GM19351 (cell line): ENCODE measurements around the gene LAMB4.

ENCODE experiments used
- ATAC-seq: cut with Tn5 transposase; IDR thresholded peaks from one replicate; pipeline ENCODE4 v1.9.1; 2021; ENCODE audit warnings: mild to moderate bottlenecking, moderate library complexity; ENCODE audit not compliant: unreplicated experiment

The LAMB4 gene

GRCh38 chr7:107999779-108000560 lies 130.2 kb downstream of the LAMB4 start:
- no peak for ATAC-seq

GRCh38 chr7:107998660-107999480 lies 131.3 kb downstream of the LAMB4 start:
- no peak for ATAC-seq

GRCh38 chr7:107998150-107998549 lies 132.0 kb downstream of the LAMB4 start:
- no peak for ATAC-seq

GRCh38 chr7:107996072-107996882 lies 133.9 kb downstream of the LAMB4 start:
- ATAC-seq = no peak

- no peak for ATAC-seq
These were observed 134.7 kb downstream of the LAMB4 start for GRCh38 chr7:107995184-107996071.

- no peak for ATAC-seq
These were observed 135.6 kb downstream of the LAMB4 start for GRCh38 chr7:107994421-107995030.

- ATAC-seq = no peak
These were observed 136.3 kb downstream of the LAMB4 start for GRCh38 chr7:107993891-107994291.

- ATAC-seq = no peak
These were observed 140.4 kb downstream of the LAMB4 start for GRCh38 chr7:107989618-107990373.

GRCh38 chr7:107982918-107983389 lies 147.2 kb downstream of the LAMB4 start:
- ATAC-seq = no peak

GRCh38 chr7:107982042-107982840 lies 147.9 kb downstream of the LAMB4 start:
- ATAC-seq = no peak

GRCh38 chr7:107981466-107981865 lies 148.7 kb downstream of the LAMB4 start:
- no peak for ATAC-seq

GRCh38 chr7:107980671-107981190 lies 149.4 kb downstream of the LAMB4 start:
- ATAC-seq = no peak

GRCh38 chr7:107980171-107980570 lies 150.0 kb downstream of the LAMB4 start:
- ATAC-seq = no peak

GRCh38 chr7:107978815-107979408 lies 151.2 kb downstream of the LAMB4 start:
- ATAC-seq = no peak

GRCh38 chr7:107977048-107977447 lies 153.1 kb downstream of the LAMB4 start:
- ATAC-seq = no peak

- ATAC-seq = no peak
These were observed 153.5 kb downstream of the LAMB4 start for GRCh38 chr7:107976620-107977019.

- no peak for ATAC-seq
These were observed 154.7 kb downstream of the LAMB4 start for GRCh38 chr7:107975394-107976013.
